Cerebellar cortex (tissue), 1 donor: Measurements from ENCODE around the gene MAN2B1.
"Not testable (repeated sequence)": the region's sequence is repeated elsewhere in the genome, so short reads cannot be mapped to it uniquely, and the experiment has no call there.

Experiments used
- DNase-seq: peaks from one replicate; pipeline ENCODE4 v3.0.0-alpha.2; 2015; ENCODE audit warnings: low spot score

MAN2B1 gene

DNA sequence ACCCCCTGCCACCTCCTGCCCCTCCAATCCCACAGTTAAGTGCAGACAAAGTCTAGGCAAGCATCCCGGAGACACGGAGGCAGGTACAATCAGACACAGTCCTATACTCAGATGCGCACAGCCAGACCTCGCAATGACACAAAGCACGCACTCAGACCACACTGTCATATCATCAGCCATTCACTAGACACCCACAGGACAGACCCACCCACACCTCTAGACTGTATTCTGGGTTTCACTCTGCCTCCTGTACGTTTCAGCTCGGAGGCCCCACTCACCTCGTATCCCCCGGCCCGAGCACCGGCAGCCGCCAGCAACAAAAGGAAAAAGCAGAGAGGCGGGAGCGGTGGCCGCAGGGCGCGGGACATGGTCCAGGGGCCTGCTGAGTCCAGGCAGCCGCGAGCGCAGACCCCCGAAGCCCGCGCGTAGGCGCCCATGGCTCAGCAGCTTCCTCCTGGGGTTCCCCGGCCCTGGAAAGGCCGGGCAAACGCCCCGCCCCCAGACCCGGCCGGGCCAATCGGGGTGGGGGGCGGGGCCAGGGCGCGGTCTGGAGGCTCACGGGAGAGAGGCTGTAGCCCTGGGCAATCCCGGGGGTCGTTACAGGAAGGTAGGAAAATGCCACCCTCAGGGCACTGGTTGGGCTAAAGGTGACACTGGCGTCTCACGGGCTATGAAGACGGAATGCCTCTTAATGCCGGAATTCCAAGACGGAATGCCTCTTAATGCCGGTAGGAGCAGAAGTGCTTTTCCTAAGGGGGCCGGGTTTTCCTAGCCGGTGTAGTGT, at the start of gene MAN2B1, which contains the start of gene WDR83:
Gene MAN2B1 (minus strand): TSS at position 478 of the 784 bp plus-strand sequence. CDS start 41 bp downstream, at position 437.
Gene WDR83 (plus strand): TSS at position 543 of the 784 bp plus-strand sequence. CDS start 2,984 bp downstream, outside the sequence.
- DNase-seq, result peak; percentile 76

DNA sequence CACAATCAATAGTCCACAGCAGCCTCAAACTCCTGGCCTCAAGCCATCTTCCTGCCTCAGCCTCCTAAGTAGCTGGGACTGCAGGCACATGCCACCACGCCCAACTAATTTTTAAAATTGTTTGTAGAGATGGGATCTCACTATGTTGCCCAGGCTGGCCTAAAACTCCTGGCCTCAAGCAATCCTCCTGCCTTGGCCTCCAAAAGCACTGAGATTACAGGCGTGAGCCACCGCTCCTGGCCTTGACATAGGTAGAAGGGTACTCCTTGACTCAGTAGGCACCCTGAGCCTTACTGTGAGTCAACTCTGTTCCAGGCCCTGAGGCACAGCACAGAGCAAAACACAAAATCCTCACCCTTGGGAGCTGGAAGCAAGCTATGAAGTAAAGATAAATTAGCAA, 49.4 kb upstream of the MAN2B1 start:
- DNase-seq, result no peak

DNA sequence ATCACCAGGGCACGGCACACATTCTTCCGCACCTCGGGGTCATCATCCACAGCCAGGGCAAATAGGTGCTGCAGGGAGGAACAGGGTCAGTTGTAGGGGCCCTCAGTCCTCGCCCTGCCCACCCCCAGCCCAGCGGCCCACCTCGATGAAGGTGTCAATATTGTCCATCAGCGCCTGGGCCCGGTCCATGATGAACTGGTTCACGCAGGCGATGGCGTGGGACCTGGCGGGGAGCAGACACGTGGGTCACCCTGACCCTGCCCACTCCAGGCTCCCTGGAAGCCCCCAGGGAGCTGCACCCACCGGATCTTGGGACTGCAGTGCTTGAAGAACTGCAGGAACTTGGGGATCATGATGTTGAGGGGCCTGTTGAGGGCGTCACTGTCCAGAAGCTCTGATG, 48.6 kb upstream of the MAN2B1 start:
- no peak for DNase-seq

DNA sequence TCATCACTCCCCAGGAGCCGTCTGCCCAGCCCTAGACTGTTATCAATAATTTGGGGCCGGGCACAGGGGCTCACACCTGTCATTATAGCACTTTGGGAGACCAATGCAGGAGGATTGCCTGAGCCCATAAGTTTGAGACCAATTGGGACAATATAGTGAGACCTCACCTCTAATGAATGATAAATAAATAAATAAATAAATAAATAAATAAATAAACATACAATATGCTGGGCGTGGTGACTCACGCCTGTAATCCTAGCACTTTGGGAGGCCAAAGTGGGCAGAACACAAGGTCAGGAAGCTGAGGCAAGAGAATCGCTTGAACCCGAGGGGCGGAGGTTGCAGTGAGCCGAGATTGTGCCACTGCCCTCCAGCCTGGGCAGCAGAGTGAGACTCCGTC, 46.8 kb upstream of the MAN2B1 start:
- not testable (repeated sequence) for DNase-seq

- DNase-seq, result not testable (repeated sequence)
Observed at GRCh38 chr19:12712077-12712476, 45.5 kb upstream of the MAN2B1 start.

- no peak for DNase-seq
Observed at GRCh38 chr19:12711187-12711586, 44.6 kb upstream of the MAN2B1 start.

DNA sequence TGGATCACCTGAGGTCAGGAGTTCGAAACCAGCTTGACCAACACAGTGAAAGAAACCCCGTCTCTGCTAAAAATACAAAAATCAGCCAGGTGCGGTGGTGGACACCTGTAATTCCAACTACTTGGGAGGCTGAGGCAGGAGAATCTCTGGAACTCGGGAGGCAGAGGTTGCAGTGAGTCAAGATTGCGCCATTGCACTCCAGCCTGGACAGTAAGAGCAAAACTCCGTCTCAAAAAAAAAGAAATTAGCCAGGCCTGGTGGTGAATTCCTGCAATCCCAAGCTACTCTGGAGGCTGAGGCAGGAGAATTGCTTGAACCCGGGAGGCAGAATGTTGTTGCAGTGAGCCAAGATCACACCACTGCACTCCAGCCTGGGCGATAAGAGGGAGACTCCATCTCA, 42.1 kb upstream of the MAN2B1 start:
- DNase-seq, result no peak

- no peak for DNase-seq
Observed at GRCh38 chr19:12706332-12706718, 39.8 kb upstream of the MAN2B1 start.

GRCh38 chr19:12705654-12706331, 39.3 kb upstream of the MAN2B1 start:
- DNase-seq, result no peak

DNA sequence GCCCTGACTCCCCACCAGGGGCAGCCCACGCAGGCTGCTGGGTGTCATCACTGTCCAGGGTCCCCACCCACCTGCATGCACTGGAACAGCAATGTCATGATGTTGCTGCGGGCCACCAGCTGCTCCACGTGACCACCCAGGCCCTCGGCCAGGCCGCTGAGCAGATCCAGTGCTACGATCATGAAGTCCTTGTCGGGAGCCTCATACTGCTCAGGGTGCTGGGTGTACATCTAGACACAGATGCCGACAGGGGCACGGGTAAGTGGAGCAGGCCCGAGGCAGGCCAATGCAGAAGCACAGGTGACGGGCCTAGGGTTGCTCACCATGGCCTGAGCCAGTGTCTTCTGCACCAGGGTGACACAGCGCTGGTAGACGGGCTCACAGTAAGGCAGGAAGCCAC, 38.6 kb upstream of the MAN2B1 start:
- no peak for DNase-seq

DNA sequence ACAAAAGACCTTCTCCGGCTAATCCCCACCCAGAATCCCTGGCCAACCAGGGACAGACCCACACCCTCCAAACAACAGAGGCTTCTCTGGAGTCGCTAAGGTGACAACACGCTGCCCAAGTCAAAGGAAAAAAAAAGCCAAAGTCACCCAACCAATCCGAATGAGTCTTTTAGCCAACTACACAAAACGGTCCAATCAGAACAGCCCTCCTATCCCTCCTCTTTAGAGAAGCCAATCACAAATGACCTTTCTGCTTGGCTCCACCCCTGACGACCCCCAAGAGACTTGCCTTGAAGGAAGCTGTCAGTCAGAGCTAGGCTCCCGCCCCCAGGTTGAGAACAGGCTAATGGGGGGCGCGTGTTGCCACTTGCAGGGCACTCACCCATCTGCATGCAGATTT, 36.5 kb upstream of the MAN2B1 start:
- peak; percentile 73 for DNase-seq

- DNase-seq, result no peak
Observed at GRCh38 chr19:12701596-12702282, 35.2 kb upstream of the MAN2B1 start.

DNA sequence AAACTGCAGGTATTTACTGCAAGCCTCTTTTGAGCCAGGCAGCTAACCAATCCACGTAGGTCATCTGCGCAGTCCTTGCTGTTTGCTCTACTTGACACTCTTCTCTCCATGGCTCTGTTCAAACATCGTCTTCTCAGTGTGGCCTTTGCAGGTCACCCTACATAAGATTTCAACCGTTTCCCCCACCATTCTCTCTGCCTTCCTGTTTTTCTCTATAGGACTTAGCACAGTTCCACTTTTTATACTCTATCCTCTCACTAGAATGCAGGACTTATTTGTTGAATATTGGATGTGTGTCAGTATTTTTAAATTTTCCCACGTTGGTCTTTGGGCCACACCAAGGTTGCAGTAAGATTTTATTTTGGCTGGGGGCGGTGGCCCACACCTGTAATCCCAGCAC, 31.6 kb upstream of the MAN2B1 start:
- no peak for DNase-seq

DNA sequence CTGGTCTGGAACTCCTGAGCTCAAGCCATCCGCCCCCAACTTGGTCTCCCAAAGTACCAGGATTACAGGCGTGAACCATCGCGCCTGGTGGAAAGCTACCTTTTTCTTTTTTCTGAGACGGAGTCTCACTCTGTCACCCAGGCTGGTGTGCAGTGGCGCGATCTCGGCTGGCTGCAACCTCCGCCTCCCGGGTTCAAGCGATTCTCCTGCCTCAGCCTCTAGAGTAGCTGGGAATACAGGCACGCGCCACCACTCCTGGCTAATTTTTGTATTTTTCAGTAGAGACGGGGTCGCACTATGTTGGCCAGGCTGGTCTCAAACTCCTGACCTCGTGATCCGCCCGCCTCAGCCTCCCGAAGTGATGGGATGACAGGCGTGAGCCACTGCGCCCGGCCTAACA, 30.9 kb upstream of the MAN2B1 start:
- not testable (repeated sequence) for DNase-seq

DNA sequence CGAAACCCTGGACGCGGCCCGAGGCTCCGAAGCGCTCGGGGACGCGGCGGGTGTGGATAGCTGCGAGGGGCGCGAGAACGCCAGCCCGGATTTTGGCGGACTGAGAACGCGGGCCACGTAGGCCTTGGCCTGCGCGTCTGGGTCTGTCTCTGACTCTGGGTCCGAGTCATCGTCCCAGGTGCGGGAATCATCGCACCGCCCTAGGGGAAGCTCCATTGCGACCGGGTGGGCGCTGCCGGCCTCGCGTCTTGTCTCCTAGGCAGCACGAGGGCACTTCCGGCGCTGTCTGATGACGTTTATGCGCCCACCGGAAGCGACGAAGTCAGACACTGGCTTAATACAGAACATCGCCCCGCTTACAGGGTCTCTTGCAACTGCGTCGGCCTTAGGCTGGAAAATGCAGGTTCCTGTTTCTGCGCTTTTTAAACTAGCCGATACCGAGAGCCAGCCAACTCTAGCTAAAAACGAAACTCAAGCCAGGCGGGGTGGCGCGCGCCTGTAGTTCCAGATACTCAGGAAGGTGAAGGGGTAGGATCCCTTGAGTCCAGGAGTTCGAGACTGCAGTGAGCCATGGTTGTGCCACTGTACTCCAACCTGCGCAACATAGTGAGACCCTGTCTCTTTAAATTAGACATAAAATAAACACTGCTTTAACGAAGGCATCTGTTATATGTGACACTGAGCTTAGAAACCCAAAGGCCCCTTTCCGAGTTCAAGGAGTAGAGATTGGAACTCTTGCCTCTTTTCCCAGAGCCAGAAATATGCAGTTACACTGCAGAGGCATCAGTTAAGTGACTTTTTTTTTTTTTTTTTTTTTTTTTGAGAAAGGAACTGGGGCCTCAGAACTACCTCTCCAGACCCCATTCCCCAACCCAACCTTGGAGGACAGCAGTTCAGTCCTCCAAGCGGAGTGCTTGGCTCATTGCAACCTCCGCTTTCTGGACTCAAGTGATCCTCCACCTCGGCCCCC, 30.1 kb upstream of the MAN2B1 start, which contains the start of gene FBXW9:
Gene FBXW9 (minus strand): TSS at position 266 of the 970 bp plus-strand sequence. CDS start 50 bp downstream, at position 216.
- DNase-seq, result peak; percentile 98

DNA sequence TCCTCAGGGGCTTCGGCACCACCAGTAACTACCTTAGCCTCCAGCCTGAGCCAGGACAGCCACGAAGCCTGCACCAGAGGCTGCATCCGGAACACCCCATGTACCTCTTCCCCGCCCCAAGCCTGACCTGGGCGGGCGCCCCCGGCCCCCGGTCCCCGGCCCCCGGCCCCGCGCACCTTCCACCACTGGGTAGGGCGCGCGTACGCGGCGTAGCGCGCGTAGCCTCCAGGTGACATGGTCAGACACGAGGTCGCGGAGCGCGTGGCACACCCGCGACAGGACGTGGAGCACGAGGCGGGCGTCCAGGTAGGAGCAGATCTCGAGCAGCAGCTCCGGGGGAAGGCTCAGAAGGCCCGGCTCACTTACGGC, 29.4 kb upstream of the MAN2B1 start:
- no peak for DNase-seq

DNA sequence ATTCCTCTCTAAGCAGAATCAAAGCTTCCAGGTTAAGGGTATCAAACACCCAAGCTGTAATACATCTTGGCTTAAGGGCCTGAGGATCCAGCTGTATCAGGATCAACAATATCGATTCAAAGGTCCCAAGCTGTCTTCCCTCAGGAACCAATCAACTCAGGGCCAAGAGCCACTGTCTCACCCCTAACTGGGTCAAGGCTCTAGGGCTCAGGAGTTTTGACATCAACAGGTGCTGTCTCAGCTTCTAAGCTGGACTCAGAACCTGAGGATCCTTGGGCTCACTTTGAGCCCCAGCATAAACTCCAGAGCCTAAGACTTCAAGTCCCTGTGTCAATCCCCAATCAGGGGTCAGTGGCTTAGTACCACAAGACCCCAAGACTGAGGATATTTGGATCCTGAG, 29.0 kb upstream of the MAN2B1 start:
- DNase-seq, result no peak

GRCh38 chr19:12695096-12695495, 28.6 kb upstream of the MAN2B1 start:
- no peak for DNase-seq

GRCh38 chr19:12694641-12695040, 28.1 kb upstream of the MAN2B1 start:
- DNase-seq, result no peak

DNA sequence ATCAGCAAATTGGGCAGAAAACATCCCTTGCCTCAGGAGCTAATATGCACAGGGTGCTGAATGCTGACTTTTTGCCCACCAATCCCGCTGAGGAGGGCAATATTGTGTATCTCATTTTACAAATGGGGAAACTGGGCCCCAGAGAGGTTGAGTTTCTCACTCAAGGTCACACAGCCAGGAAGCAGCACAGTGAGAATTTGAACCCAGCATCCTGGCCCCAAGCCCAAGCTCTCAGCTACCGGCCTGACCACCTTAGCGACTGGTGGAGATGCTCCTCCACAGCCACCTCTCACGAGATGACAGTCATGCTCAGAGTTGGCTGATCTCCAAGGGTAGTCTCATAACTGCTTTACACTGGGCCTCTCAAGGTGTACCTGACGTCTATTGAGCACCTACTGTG, 26.4 kb upstream of the MAN2B1 start:
- no peak for DNase-seq

DNA sequence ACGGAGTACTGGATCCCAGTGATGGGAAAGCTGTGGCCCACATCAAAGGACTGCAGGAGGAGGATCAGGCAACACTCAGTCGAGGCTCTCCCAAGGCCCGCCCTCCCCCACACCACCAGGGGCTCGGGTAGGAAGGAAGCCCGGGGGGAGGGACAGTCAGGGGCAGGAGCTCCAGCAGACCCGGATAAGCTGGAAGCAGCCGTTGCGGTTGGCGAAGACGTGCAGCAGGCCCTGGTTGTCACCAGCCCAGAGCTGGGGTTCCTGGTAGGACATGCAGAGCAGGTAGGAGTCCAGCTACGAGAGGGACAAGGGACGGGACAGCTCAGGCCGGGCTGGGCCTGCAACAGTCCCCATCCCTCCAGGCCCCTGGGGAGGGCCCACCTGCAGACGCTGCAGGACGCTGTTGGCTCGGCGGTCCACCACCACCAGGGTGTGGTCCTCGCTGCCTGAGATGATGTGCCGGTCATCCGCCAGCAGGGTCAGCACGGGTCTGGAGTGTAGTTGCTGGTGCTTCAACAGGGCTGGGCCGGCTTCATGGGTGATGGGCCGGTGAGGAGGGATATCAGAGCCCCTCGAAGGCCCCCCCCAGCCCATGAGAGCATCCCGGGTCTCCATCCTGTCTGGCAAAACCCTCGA, 23.2 kb upstream of the MAN2B1 start:
- DNase-seq, result no peak
